Mucosa of rectum (tissue), 2 donors: ENCODE data around the gene HIVEP3.

Experiments used
- H3K27ac ChIP-seq, 2 donors: one replicate each; pipeline ENCODE4 v1.7.0; 2013; ENCODE audit warnings: inconsistent platforms in 2 of 2, low read depth in 2 of 2, low read length in 2 of 2
- H3K27me3 ChIP-seq, 2 donors: one replicate each; pipeline ENCODE4 v1.7.0; 2013; ENCODE audit warnings: low read length in 2 of 2; ENCODE audit not compliant: control insufficient read depth in 2 of 2, insufficient read depth in 2 of 2
- H3K36me3 ChIP-seq, 2 donors: one replicate each; pipeline ENCODE4 v1.7.0; 2013; ENCODE audit warnings: low read length in 2 of 2; ENCODE audit not compliant: control insufficient read depth in 2 of 2, insufficient read depth in 2 of 2
- H3K4me1 ChIP-seq, 2 donors: one replicate each; pipeline ENCODE4 v1.7.0; 2013; ENCODE audit warnings: low read length in 2 of 2, mild to moderate bottlenecking in 1 of 2; ENCODE audit not compliant: control insufficient read depth in 2 of 2, insufficient read depth in 2 of 2
- H3K4me3 ChIP-seq, 2 donors: one replicate each; pipeline ENCODE4 v1.7.0; 2013; ENCODE audit warnings: low read length in 2 of 2
- H3K9ac ChIP-seq, 2 donors: one replicate each; pipeline ENCODE4 v1.7.0; 2013; ENCODE audit warnings: low read length in 2 of 2, low read depth in 1 of 2, mild to moderate bottlenecking in 1 of 2
- H3K9me3 ChIP-seq, 2 donors: one replicate each; pipeline ENCODE4 v1.7.0; 2013; ENCODE audit warnings: low read length in 2 of 2; ENCODE audit not compliant: control insufficient read depth in 2 of 2
- donor health status: healthy.
- donor health status: Normal muscosa, but diverticular disease.

The HIVEP3 gene

GRCh38 chr1:41621256-41621655 is 297.5 kb downstream of the HIVEP3 start:
- Histone ChIP-seq H3K4me3 (no peak overlapping the region), H3K4me1 (peaks cover 0 to 2% of the 10 kb centered on the region in 2 donors), H3K27ac (no peak overlapping the region)

DNA sequence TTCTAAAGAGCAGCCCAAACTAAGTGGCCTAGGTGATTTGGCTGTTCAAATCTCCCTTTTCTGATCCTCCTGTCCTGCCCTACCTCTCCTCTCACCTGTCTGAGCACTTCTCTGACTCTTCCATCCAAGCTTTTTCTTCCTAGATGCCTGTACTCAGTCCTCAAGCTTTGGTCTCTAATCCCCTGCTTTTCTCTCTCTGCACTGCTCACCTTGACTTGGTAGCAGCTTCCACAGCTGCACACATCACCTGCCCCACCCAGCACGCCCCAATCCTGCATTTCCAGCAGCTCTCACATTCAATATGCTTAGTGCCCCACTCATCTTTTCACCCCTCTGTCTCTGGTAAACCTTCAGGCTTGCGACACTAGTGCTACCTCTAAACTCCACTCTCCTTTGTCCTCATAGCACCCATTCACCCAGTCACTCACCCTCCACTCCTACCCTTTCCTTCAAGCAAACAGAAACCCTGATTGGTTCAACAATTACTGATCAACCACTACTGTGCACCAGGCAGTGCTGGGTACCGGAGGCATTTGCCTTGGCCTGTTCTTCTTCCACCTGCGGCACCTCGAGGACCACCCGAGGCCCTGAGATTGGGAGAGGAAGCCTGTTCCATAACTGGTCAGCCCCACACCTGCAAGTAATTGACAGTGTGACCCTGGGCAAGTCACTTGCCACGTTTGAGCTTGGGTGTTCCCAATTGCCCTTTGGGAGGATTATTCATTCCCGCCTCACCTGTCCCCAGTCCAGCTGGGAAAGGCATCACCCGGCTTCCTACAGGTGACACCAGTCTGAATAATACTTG is 298.2 kb downstream of the HIVEP3 start:
- H3K36me3 ChIP-seq: no peaks in the 10 kb centered on the region
- no peak overlapping the region for H3K4me3 ChIP-seq
- H3K27ac ChIP-seq: no peak overlapping the region
- peaks cover 0 to 2% of the 10 kb centered on the region in 2 donors for H3K4me1 ChIP-seq
- no peak overlapping the region for H3K9ac ChIP-seq
- H3K27me3 ChIP-seq: no peaks in the 10 kb centered on the region
- no peaks in the 10 kb centered on the region for H3K9me3 ChIP-seq

More at GRCh38 chr1:41621256-41621655, 297.5 kb downstream of the HIVEP3 start:
- H3K36me3 ChIP-seq: no peaks in the 10 kb centered on the region
- no peaks in the 10 kb centered on the region for H3K9me3 ChIP-seq
- no peak overlapping the region for H3K9ac ChIP-seq
- H3K27me3 ChIP-seq: no peaks in the 10 kb centered on the region

DNA sequence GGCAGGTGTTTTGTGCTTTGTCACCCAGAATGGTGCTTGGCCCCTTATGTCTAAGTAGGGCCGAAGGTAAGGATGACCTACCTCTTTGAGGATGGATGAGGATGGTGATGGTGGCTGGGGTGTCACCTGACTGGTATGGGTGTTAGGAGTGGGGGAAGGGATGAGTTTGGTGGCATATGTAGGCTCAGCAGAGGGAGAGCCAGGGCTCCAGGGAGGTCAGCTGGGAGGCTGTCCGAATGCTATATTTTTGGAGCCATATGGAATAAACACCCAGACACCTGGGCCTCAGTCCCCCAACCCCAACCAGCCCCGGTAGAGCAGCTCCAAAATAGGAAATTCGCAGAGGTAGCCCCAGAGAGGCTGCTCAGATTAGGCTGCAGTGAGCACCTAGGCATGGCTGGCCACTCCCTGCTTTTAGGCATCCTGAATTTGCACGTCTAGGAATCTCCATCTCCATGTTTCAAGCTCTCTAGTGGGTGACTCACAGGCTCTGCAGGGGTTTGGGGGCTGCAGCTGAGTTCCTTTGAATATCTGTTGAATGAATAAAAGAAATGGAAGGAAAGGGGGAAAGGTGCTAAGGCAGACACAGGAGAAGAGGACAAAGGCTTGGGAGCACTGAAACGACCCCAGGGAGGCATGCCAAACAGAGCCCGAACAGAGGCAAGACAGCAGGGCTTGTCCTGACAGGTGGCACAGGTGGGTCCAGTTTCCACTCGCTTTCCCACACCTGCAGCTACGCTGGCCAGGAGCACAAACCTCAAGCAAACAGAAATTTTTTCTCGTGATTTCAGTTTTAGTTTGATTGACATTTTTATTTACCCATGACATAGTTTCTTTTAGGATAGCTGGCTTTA is 299.0 kb downstream of the HIVEP3 start:
- Histone ChIP-seq H3K4me1 (peaks cover 0 to 2% of the 10 kb centered on the region in 2 donors), H3K9ac (no peak overlapping the region), H3K27ac (no peak overlapping the region), H3K27me3 (no peaks in the 10 kb centered on the region), H3K36me3 (no peaks in the 10 kb centered on the region), H3K9me3 (no peaks in the 10 kb centered on the region), H3K4me3 (no peak overlapping the region)

DNA sequence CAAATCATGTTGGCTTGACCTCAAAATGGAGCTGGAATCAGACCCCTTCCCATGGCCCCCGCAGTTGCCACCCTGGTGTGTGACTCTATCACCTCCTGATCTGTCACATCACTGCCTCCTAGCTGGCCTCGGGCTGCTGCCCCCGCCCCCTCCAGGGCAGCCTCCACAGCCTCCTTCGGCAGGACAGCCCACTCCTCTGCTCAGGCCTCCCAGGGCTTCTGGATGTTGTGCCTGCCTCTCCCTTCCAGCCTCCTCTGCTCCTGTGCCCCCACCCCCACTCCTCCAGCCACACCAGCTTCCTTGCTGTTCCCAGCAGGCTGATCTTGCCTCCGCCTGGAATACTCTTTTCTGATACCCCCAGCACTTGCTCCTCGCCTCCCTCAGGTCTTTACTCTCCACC is 299.9 kb downstream of the HIVEP3 start:
- no peaks in the 10 kb centered on the region for H3K27me3 ChIP-seq
- no peak overlapping the region for H3K27ac ChIP-seq
- H3K9ac ChIP-seq: no peak overlapping the region
- no peaks in the 10 kb centered on the region for H3K36me3 ChIP-seq
- H3K4me1 ChIP-seq: peaks cover 0 to 2% of the 10 kb centered on the region in 2 donors
- no peaks in the 10 kb centered on the region for H3K9me3 ChIP-seq
- no peak overlapping the region for H3K4me3 ChIP-seq

DNA sequence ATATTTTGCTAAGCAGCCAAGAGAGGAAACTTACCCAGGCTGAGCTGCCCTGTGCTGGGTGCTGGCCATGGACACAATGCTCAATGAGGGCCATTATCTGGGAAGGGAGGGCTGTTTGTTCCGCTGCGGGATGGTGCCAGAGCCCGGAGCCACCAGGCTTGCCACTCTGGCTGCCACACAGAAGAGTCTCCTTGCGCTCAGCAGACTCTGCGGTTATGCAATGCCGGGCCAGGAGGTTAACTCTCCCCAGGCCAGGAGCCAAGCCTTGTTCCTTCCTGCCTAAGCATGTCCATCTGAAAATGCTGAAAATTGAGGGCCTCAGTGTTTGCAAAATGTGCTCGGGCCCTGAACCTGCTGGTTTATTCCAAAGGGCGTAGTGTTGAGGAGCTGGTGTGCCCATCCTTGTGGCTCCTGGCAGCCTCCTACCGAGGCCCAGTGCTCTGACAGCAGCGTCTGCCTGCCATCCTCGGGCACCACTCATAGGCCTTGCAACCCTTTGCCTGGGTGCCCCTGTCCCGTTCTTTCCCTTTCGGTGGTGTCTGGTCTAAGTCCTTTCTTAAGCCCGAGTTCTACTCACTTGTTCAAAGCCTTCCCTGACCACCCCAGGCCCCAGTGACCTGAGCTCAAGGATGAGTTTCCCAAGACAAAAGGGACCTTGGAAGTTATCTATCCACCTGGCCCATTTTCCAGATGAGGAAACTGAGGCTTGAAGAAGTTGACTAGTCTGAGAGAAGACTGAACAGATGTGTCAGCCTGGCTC is 300.5 kb downstream of the HIVEP3 start:
- no peaks in the 10 kb centered on the region for H3K36me3 ChIP-seq
- no peak overlapping the region for H3K4me3 ChIP-seq
- no peaks in the 10 kb centered on the region for H3K9me3 ChIP-seq
- no peaks in the 10 kb centered on the region for H3K27me3 ChIP-seq
- no peak overlapping the region for H3K9ac ChIP-seq
- peaks cover 0 to 2% of the 10 kb centered on the region in 2 donors for H3K4me1 ChIP-seq
- no peak overlapping the region for H3K27ac ChIP-seq

GRCh38 chr1:41617336-41617735 is 301.4 kb downstream of the HIVEP3 start:
- Histone ChIP-seq H3K27ac (no peak overlapping the region), H3K4me1 (peaks cover 0 to 2% of the 10 kb centered on the region in 2 donors), H3K9me3 (no peaks in the 10 kb centered on the region), H3K4me3 (no peak overlapping the region), H3K9ac (no peak overlapping the region), H3K36me3 (no peaks in the 10 kb centered on the region), H3K27me3 (no peaks in the 10 kb centered on the region)

- Histone ChIP-seq H3K36me3 (no peaks in the 10 kb centered on the region), H3K27ac (no peak overlapping the region), H3K4me1 (peaks cover 0 to 2% of the 10 kb centered on the region in 2 donors), H3K9ac (no peak overlapping the region), H3K4me3 (no peak overlapping the region), H3K27me3 (no peaks in the 10 kb centered on the region), H3K9me3 (no peaks in the 10 kb centered on the region)
These were observed 302.2 kb downstream of the HIVEP3 start for GRCh38 chr1:41616563-41616962.

- no peak overlapping the region for H3K9ac ChIP-seq
- H3K36me3 ChIP-seq: no peaks in the 10 kb centered on the region
- H3K4me1 ChIP-seq: peaks cover 0 to 2% of the 10 kb centered on the region in 2 donors
- no peaks in the 10 kb centered on the region for H3K9me3 ChIP-seq
- H3K27ac ChIP-seq: no peak overlapping the region
- H3K4me3 ChIP-seq: no peak overlapping the region
- H3K27me3 ChIP-seq: no peaks in the 10 kb centered on the region
These were observed 302.7 kb downstream of the HIVEP3 start for GRCh38 chr1:41615981-41616380.

- no peak overlapping the region for H3K27ac ChIP-seq
- no peaks in the 10 kb centered on the region for H3K9me3 ChIP-seq
- H3K9ac ChIP-seq: no peak overlapping the region
- H3K4me3 ChIP-seq: no peak overlapping the region
- H3K36me3 ChIP-seq: no peaks in the 10 kb centered on the region
- no peaks in the 10 kb centered on the region for H3K27me3 ChIP-seq
- peaks cover 0 to 2% of the 10 kb centered on the region in 2 donors for H3K4me1 ChIP-seq
These were observed 303.4 kb downstream of the HIVEP3 start for GRCh38 chr1:41615316-41615715.
